Esophagus squamous epithelium (tissue), 5 donors: ENCODE data around the gene COL1A1. TPM values are rescaled to one million over a fixed set of nuclear protein-coding genes. Genes with fewer than 3 reads are reported as not detected.

ENCODE experiments used
- DNase-seq: peaks from one replicate; lab custom pipeline; 2025; lab: John Stamatoyannopoulos, UW
- H3K27ac ChIP-seq, 4 donors: fragments of 200-600 bp; sonication (generic); one replicate each; pipeline ENCODE4 v1.5.1; 2016 to 2019; ENCODE audit warnings: mild to moderate bottlenecking in 1 of 4
- H3K27me3 ChIP-seq, 4 donors: fragments of 200-600 bp; sonication (generic); 1 replicate in 3 of 4; 2 replicates in 1 of 4; pipeline versions ENCODE4 v1.5.1 to v1.6.0; 2017 to 2021; ENCODE audit warnings: antibody characterized with exemption in 1 of 4
- H3K36me3 ChIP-seq, 3 donors: fragments of 200-600 bp; sonication (generic); one replicate each; pipeline ENCODE4 v1.5.1; 2016 to 2019
- H3K4me1 ChIP-seq, 3 donors: fragments of 200-600 bp; sonication (generic); one replicate each; pipeline ENCODE4 v1.5.1; 2017 to 2019
- H3K4me3 ChIP-seq, 4 donors: fragments of 200-600 bp; sonication (generic); 1 replicate in 3 of 4; 2 replicates in 1 of 4; pipeline ENCODE4 v1.5.1; 2016 to 2019; ENCODE audit warnings: mild to moderate bottlenecking in 2 of 4, moderate library complexity in 1 of 4
- H3K9me3 ChIP-seq, 3 donors: fragments of 200-600 bp; sonication (generic); one replicate each; pipeline ENCODE4 v1.5.1; 2016 to 2019
- CTCF ChIP-seq, 6 experiments: fragments of 450-650 bp in 4 of 6; fragments of 200-600 bp in 2 of 6; sonication (generic) in 2 of 6; IDR thresholded peaks; one replicate each; pipeline ENCODE4 v1.5.1; 2016 to 2019; ENCODE audit warnings: antibody characterized with exemption in 6 of 6, mild to moderate bottlenecking in 4 of 6, moderate library complexity in 4 of 6
- POLR2A ChIP-seq, 4 donors: fragments of 450-650 bp; IDR thresholded peaks; one replicate each; pipeline ENCODE4 v1.6.1; 2017; ENCODE audit warnings: antibody characterized with exemption in 4 of 4, mild to moderate bottlenecking in 4 of 4, moderate library complexity in 3 of 4
- WGBS, 2 donors: methylation state at CpG; one replicate each; pipeline ENCODE4 v1.1.5; 2018; 5-methylcytosine and 5-hydroxymethylcytosine counted together
- intact Hi-C: fragments of 100-400 bp; cut with DNase I; formaldehyde crosslinking; loops from one replicate; pipeline ENCODE4 v1.15.0; 2022
- total RNA-seq, 4 donors: library from RNA; depleted of rRNA; stranded (reverse); fragments of >200 nt; gene quantifications; one replicate each; pipeline ENCODE4 v1.1.0, GENCODE V29; 2016
- donor health status: DM: yes; HTN: yes; CAD: no.

Gene COL1A1
- total RNA-seq, 4 donors from 2014 or later = 12.4 to 20.8 (median 19.7) TPM

- Histone ChIP-seq H3K27ac (no peak overlapping the region), H3K36me3 (no peaks in the 10 kb centered on the region), H3K4me1 (peaks cover 6 to 50% (median 9%) of the 10 kb centered on the region in 3 donors), H3K9me3 (no peaks in the 10 kb centered on the region), H3K4me3 (no peak overlapping the region), H3K27me3 (peaks cover 0 to 5% (median 0%) of the 10 kb centered on the region in 4 donors)
- intact Hi-C loops = no loop called here
- DNase-seq = no peak
- no peak for TF ChIP-seq CTCF (IDR thresholded peaks at IDR 0.05)
- TF ChIP-seq POLR2A (IDR thresholded peaks at IDR 0.05) = no peak
- 55% methylated on average over 4 of the region's 11 CpGs; no CpG with 5 or more reads in 1 of the 2 donors for WGBS, 2 donors
Observed at GRCh38 chr17:50163843-50164696, 37.4 kb downstream of the COL1A1 start.

- Histone ChIP-seq H3K4me1 (peaks cover 3 to 37% (median 7%) of the 10 kb centered on the region in 3 donors), H3K27ac (no peak overlapping the region), H3K36me3 (no peaks in the 10 kb centered on the region), H3K4me3 (no peak overlapping the region), H3K9me3 (no peaks in the 10 kb centered on the region), H3K27me3 (no peaks in the 10 kb centered on the region)
- 67 to 68% methylated on average over 8 of the region's 8 CpGs for WGBS, 2 donors
- intact Hi-C loops = no loop called here
- TF ChIP-seq CTCF (IDR thresholded peaks at IDR 0.05) (no peak), POLR2A (IDR thresholded peaks at IDR 0.05) (no peak)
- DNase-seq = no peak
Observed at GRCh38 chr17:50162466-50163254, 38.8 kb downstream of the COL1A1 start.

GRCh38 chr17:50161911-50162288, 39.5 kb downstream of the COL1A1 start:
- H3K27ac ChIP-seq = peak overlapping the region in 2 of 4 donors; percentile 79 to 84
- TF ChIP-seq CTCF (IDR thresholded peaks at IDR 0.05) = no peak
- TF ChIP-seq POLR2A (IDR thresholded peaks at IDR 0.05) = no peak
- no peaks in the 10 kb centered on the region for H3K36me3 ChIP-seq
- peak overlapping the region in 1 of 4 donors; percentile 79 for H3K4me3 ChIP-seq
- 46 to 52% methylated on average over 16 of the region's 16 CpGs for WGBS, 2 donors
- peaks cover 3 to 32% (median 7%) of the 10 kb centered on the region in 3 donors for H3K4me1 ChIP-seq
- no peak for DNase-seq
- no peaks in the 10 kb centered on the region for H3K27me3 ChIP-seq
- intact Hi-C loops = no loop called here
- no peaks in the 10 kb centered on the region for H3K9me3 ChIP-seq

GRCh38 chr17:50161023-50161910, 40.2 kb downstream of the COL1A1 start:
- TF ChIP-seq CTCF (IDR thresholded peaks at IDR 0.05) = peak; percentile 90 to 98 (median 97)
- peak in 2 of 4 donors; percentile 16 to 58 for TF ChIP-seq POLR2A (IDR thresholded peaks at IDR 0.05)
- WGBS, 2 donors = 1 to 3% methylated on average over 15 to 19 of the region's 53 CpGs
- peak; percentile 65 for DNase-seq

More at GRCh38 chr17:50161023-50161910, 40.2 kb downstream of the COL1A1 start:
- peak overlapping the region; percentile 17 to 84 (median 76) for H3K27ac ChIP-seq
- intact Hi-C loops = no loop called here
- peak overlapping the region; percentile 27 to 79 (median 53) for H3K4me3 ChIP-seq
- no peaks in the 10 kb centered on the region for H3K27me3 ChIP-seq
- H3K4me1 ChIP-seq = peaks cover 3 to 29% (median 7%) of the 10 kb centered on the region in 3 donors
- H3K36me3 ChIP-seq = no peaks in the 10 kb centered on the region
- H3K9me3 ChIP-seq = no peaks in the 10 kb centered on the region
